HepG2 (cell line): ENCODE data around the gene RRAS. TPM values are rescaled to one million over a fixed set of nuclear protein-coding genes. Genes with fewer than 3 reads are reported as not detected.
A peak's percentile ranks its signal among the peaks of the same experiment; 100 is the strongest.

ENCODE experiments used
- ADNP ChIP-seq: sonication (generic); formaldehyde crosslinking; IDR thresholded peaks from 2 replicates; pipeline ENCODE4 v1.4.0; 2020; ENCODE audit warnings: missing genetic modification reagents
- ARNT ChIP-seq: fragments of 450-650 bp; IDR thresholded peaks from 2 replicates; pipeline ENCODE4 v1.6.1; 2017
- ARNT2 ChIP-seq: sonication (generic); formaldehyde crosslinking; IDR thresholded peaks from 2 replicates; pipeline ENCODE4 v1.8.0; 2022; ENCODE audit warnings: mild to moderate bottlenecking, low read depth, missing genetic modification reagents, moderate library complexity
- ATF7-NPFF ChIP-seq: sonication (generic); formaldehyde crosslinking; IDR thresholded peaks from 2 replicates; pipeline ENCODE4 v1.8.1; 2023; ENCODE audit warnings: mild to moderate bottlenecking, low read depth, missing genetic modification reagents, moderate library complexity
- CBX5 ChIP-seq: sonication (generic); formaldehyde crosslinking; IDR thresholded peaks from 2 replicates; pipeline ENCODE4 v1.4.0; 2020; ENCODE audit warnings: missing genetic modification reagents, borderline replicate concordance
- KDM5B ChIP-seq: sonication (generic); formaldehyde crosslinking; IDR thresholded peaks from 2 replicates; pipeline ENCODE4 v1.4.0; 2020; ENCODE audit warnings: missing genetic modification reagents, mild to moderate bottlenecking, borderline replicate concordance
- LCORL ChIP-seq, 2 experiments: fragments of 450-650 bp in 1 of 2; sonication (generic) in 1 of 2; formaldehyde crosslinking in 1 of 2; IDR thresholded peaks; 2 replicates each; pipeline versions ENCODE4 v1.5.0 to v1.6.1; 2017 to 2020; ENCODE audit warnings: antibody characterized with exemption in 1 of 2, missing genetic modification reagents in 1 of 2
- RAD51 ChIP-seq: fragments of 450-650 bp; IDR thresholded peaks from 2 replicates; pipeline ENCODE4 v1.6.1; 2016; ENCODE audit warnings: borderline replicate concordance
- RARA ChIP-seq: IDR thresholded peaks from 2 replicates; pipeline ENCODE4 v1.6.1; 2016; ENCODE audit warnings: missing genetic modification reagents, missing compliant biosample characterization
- TP53 ChIP-seq: sonication (generic); formaldehyde crosslinking; conservative IDR thresholded peaks from 2 replicates; pipeline ENCODE4 v1.4.0; 2020; ENCODE audit warnings: missing genetic modification reagents
- ZBTB7B ChIP-seq: sonication (generic); formaldehyde crosslinking; IDR thresholded peaks from 2 replicates; pipeline ENCODE4 v1.4.0; 2020; ENCODE audit warnings: missing genetic modification reagents
- ZNF441 ChIP-seq: sonication (generic); formaldehyde crosslinking; IDR thresholded peaks from 2 replicates; pipeline ENCODE4 v1.7.0; 2021; ENCODE audit warnings: missing genetic modification reagents, borderline replicate concordance
- ZNF547 ChIP-seq: sonication (generic); formaldehyde crosslinking; IDR thresholded peaks from 2 replicates; pipeline ENCODE4 v1.5.1; 2020; ENCODE audit warnings: mild to moderate bottlenecking, missing genetic modification reagents
- ZNF768 ChIP-seq: sonication (generic); formaldehyde crosslinking; IDR thresholded peaks from 2 replicates; pipeline ENCODE4 v1.4.0; 2020; ENCODE audit warnings: missing genetic modification reagents
- ZNF83 ChIP-seq: sonication (generic); formaldehyde crosslinking; IDR thresholded peaks from 2 replicates; pipeline ENCODE4 v1.4.0; 2020; ENCODE audit warnings: missing genetic modification reagents, mild to moderate bottlenecking, borderline replicate concordance
- ZSCAN9 ChIP-seq: IDR thresholded peaks from 2 replicates; pipeline ENCODE4 v1.6.1; 2016; ENCODE audit warnings: borderline replicate concordance
- polyA plus RNA-seq, 8 experiments: library from polyadenylated mRNA; depleted of rRNA in 3 of 8; stranded (reverse) in 7 of 8; unstranded in 1 of 8; fragments of >200 nt; fragmentation: Illumina TruSeq in 4 of 8; extraction: Trizol in 4 of 8; gene quantifications; 2 replicates each; pipeline versions ENCODE4 v1.2.1 to v1.2.3, GENCODE V29; 2011 to 2016; ENCODE audit warnings: low read depth in 4 of 8, missing spikeins in 1 of 8, mixed read lengths in 1 of 8; ENCODE audit not compliant: insufficient read depth in 1 of 8
- total RNA-seq, 5 experiments: library from RNA; depleted of rRNA; stranded (reverse); fragments of >200 nt; fragmentation: Illumina TruSeq; extraction: Trizol; gene quantifications; 2 replicates each; pipeline ENCODE4 v1.2.3, GENCODE V29; 2016; ENCODE audit warnings: low read depth in 1 of 5
- TF ChIP-seq, protein P1 (sequence below): sonication (generic); formaldehyde crosslinking; IDR thresholded peaks from 2 replicates; pipeline ENCODE4 v1.4.0; 2020; ENCODE audit warnings: missing genetic modification reagents
- TF ChIP-seq, protein P2 (sequence below): sonication (generic); formaldehyde crosslinking; IDR thresholded peaks from 2 replicates; pipeline ENCODE4 v1.4.0; 2020; ENCODE audit warnings: missing genetic modification reagents
- TF ChIP-seq, protein P3 (sequence below): fragments of 450-650 bp; IDR thresholded peaks from 2 replicates; pipeline ENCODE4 v1.6.1; 2016
- TF ChIP-seq, protein P4 (sequence below): IDR thresholded peaks from 2 replicates; pipeline ENCODE4 v1.6.1; 2016; ENCODE audit warnings: low read depth, borderline replicate concordance
- TF ChIP-seq, protein P5 (sequence below): sonication (generic); formaldehyde crosslinking; IDR thresholded peaks from 2 replicates; pipeline ENCODE4 v1.5.0; 2020; ENCODE audit warnings: missing genetic modification reagents

Gene RRAS
- total and polyA plus RNA-seq, 2 of the 13 experiments (the other 11 are each of a cell fraction or from before 2014, with no cell fraction given): 1.5 to 12.0 TPM

DNA sequence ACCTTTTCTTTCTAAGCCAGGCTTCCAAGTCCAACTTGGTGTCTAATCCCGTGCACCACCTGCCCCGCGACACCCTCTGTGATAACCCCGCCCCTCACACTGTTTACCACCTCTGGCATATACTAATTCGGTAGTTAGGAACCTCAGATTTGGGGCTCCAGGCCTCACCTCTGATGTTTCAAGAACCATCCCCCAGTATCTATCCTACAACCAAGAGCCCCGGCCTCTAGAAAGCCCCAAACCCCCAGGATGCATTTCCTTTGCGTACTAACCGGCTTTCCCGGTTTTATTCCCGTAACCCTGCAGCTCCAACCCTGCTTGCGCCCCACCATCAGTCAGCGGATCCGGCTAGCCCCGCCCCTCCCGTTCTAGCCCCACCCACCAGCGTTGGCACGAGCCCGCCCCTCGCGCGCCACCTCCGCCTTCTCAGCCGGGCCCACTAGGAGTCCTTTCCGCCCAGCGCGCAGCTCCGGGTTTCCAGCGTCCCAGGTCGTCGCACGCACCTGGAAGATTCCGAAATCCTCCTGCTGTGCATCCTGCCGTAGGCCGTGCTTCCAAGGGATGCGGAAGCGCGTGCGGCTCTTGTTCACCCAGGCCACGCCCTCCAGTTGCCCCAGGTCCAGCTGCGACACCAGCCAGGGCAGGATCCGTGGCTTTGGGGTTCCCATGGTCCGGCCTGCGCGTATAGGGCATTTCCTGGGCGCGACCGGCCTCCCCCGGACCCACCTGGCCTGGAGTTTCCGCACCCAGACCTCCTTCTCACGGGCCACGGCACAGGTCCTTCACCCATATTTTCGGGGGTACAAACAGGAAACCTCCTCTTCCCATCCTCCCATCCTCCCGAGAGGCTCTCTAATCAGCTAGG lies 24.5 kb upstream of the RRAS start (continued):
- TF ChIP-seq, protein P1, sequence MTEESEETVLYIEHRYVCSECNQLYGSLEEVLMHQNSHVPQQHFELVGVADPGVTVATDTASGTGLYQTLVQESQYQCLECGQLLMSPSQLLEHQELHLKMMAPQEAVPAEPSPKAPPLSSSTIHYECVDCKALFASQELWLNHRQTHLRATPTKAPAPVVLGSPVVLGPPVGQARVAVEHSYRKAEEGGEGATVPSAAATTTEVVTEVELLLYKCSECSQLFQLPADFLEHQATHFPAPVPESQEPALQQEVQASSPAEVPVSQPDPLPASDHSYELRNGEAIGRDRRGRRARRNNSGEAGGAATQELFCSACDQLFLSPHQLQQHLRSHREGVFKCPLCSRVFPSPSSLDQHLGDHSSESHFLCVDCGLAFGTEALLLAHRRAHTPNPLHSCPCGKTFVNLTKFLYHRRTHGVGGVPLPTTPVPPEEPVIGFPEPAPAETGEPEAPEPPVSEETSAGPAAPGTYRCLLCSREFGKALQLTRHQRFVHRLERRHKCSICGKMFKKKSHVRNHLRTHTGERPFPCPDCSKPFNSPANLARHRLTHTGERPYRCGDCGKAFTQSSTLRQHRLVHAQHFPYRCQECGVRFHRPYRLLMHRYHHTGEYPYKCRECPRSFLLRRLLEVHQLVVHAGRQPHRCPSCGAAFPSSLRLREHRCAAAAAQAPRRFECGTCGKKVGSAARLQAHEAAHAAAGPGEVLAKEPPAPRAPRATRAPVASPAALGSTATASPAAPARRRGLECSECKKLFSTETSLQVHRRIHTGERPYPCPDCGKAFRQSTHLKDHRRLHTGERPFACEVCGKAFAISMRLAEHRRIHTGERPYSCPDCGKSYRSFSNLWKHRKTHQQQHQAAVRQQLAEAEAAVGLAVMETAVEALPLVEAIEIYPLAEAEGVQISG (CRISPR knock-in tag): peak; percentile 60
- TF ChIP-seq, protein P2, sequence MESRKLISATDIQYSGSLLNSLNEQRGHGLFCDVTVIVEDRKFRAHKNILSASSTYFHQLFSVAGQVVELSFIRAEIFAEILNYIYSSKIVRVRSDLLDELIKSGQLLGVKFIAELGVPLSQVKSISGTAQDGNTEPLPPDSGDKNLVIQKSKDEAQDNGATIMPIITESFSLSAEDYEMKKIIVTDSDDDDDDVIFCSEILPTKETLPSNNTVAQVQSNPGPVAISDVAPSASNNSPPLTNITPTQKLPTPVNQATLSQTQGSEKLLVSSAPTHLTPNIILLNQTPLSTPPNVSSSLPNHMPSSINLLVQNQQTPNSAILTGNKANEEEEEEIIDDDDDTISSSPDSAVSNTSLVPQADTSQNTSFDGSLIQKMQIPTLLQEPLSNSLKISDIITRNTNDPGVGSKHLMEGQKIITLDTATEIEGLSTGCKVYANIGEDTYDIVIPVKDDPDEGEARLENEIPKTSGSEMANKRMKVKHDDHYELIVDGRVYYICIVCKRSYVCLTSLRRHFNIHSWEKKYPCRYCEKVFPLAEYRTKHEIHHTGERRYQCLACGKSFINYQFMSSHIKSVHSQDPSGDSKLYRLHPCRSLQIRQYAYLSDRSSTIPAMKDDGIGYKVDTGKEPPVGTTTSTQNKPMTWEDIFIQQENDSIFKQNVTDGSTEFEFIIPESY (CRISPR knock-in tag): 0 out of 2 replicates have a peak, but pooled peaks have one; percentile 40
- TF ChIP-seq CBX5 (0 out of 2 replicates have a peak, but pooled peaks have one; percentile 42), KDM5B (CRISPR knock-in tag) (peak; percentile 29), ZNF547 (peak; percentile 51; the same call in 1 of the 2 replicates), TP53 (CRISPR knock-in tag) (no peak), ADNP (CRISPR knock-in tag) (no peak), ARNT2 (0 out of 2 replicates have a peak, but pooled peaks have one; percentile 43), LCORL (IDR thresholded peaks at IDR 0.05) (no peak), LCORL (CRISPR knock-in tag; IDR thresholded peaks at IDR 0.05) (peak; percentile 62), ZSCAN9 (no peak; the same call in 1 of the 2 replicates), RAD51 (no peak), ZNF83 (CRISPR knock-in tag) (peak; percentile 25; the same call in 1 of the 2 replicates), RARA (CRISPR knock-in tag) (no peak), ZBTB7B (CRISPR knock-in tag) (0 out of 2 replicates have a peak, but pooled peaks have one; percentile 31), ATF7-NPFF (CRISPR knock-in tag) (no peak; the same call in none of the 2 replicates), ZNF441 (CRISPR knock-in tag) (peak; percentile 56; the same call in 1 of the 2 replicates), ARNT (no peak), ZNF768 (CRISPR knock-in tag) (peak; percentile 79; the same call in 1 of the 2 replicates)
- TF ChIP-seq, protein P3, sequence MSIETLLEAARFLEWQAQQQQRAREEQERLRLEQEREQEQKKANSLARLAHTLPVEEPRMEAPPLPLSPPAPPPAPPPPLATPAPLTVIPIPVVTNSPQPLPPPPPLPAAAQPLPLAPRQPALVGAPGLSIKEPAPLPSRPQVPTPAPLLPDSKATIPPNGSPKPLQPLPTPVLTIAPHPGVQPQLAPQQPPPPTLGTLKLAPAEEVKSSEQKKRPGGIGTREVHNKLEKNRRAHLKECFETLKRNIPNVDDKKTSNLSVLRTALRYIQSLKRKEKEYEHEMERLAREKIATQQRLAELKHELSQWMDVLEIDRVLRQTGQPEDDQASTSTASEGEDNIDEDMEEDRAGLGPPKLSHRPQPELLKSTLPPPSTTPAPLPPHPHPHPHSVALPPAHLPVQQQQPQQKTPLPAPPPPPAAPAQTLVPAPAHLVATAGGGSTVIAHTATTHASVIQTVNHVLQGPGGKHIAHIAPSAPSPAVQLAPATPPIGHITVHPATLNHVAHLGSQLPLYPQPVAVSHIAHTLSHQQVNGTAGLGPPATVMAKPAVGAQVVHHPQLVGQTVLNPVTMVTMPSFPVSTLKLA: peak; percentile 28; the same call in 1 of the 2 replicates
- TF ChIP-seq, protein P4, sequence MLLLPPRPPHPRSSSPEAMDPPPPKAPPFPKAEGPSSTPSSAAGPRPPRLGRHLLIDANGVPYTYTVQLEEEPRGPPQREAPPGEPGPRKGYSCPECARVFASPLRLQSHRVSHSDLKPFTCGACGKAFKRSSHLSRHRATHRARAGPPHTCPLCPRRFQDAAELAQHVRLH: no peak; the same call in 1 of the 2 replicates
- TF ChIP-seq, protein P5, sequence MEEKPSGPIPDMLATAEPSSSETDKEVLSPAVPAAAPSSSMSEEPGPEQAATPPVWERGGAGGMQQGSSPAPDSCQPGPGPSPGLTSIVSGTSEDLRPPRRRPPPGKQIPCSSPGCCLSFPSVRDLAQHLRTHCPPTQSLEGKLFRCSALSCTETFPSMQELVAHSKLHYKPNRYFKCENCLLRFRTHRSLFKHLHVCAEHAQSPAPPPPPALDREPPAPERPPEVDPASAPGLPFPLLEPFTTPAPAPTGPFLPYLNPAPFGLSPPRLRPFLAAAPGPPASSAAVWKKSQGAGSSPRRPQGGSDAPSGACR (CRISPR knock-in tag): no peak
